HEK293 (cell line): ENCODE data around the gene DDX51.

ENCODE experiments used
- CTCF ChIA-PET: fragments of 350-600 bp; formaldehyde crosslinking; extraction: SDS; loops from one replicate; lab custom pipeline; 2021; ENCODE audit warnings: antibody characterized with exemption; lab: Yijun Ruan, JAX
- POLR2A ChIA-PET: fragments of 300-600 bp; formaldehyde crosslinking; extraction: SDS; loops from one replicate; lab custom pipeline; 2020; ENCODE audit warnings: antibody characterized with exemption, inconsistent platforms; lab: Yijun Ruan, JAX
- H3K27ac ChIP-seq: fragments of 200-500 bp; sonication (Bioruptor generic); 2 replicates; pipeline ENCODE4 v1.5.1; 2014; ENCODE audit warnings: low read depth, low read length, control low read depth, inconsistent platforms; ENCODE audit errors: extremely low read depth
- H3K36me3 ChIP-seq, 2 experiments: fragments of 200-500 bp in 1 of 2; sonication (Bioruptor generic) in 1 of 2; 1 replicate in 1 of 2; 2 replicates in 1 of 2; pipeline ENCODE4 v1.5.1; 2014 to 2017; ENCODE audit warnings: inconsistent platforms in 2 of 2, low read length in 2 of 2; ENCODE audit not compliant: control insufficient read depth in 2 of 2, insufficient read depth in 1 of 2
- H3K4me1 ChIP-seq: fragments of 200-500 bp; sonication (Bioruptor generic); 2 replicates; pipeline ENCODE4 v1.5.1; 2014; ENCODE audit warnings: mild to moderate bottlenecking, low read length, inconsistent platforms; ENCODE audit not compliant: control insufficient read depth, insufficient read depth
- H3K4me3 ChIP-seq: 2 replicates; pipeline ENCODE4 v1.5.1; 2011; ENCODE audit warnings: low read depth, mild to moderate bottlenecking, control low read depth, low read length, moderate library complexity
- H3K9me3 ChIP-seq: fragments of 200-500 bp; sonication (Bioruptor generic); 2 replicates; pipeline ENCODE4 v1.5.1; 2014; ENCODE audit warnings: low read depth, low read length, inconsistent platforms; ENCODE audit not compliant: control insufficient read depth, insufficient read depth
- EGR2 ChIP-seq: fragments of 450-650 bp; formaldehyde crosslinking; IDR thresholded peaks from 2 replicates; pipeline ENCODE4 v1.5.1; 2016; ENCODE audit warnings: low read depth, missing biosample characterization, missing genetic modification characterization
- FEZF1 ChIP-seq: fragments of 450-650 bp; formaldehyde crosslinking; IDR thresholded peaks from 2 replicates; pipeline ENCODE4 v1.5.1; 2016; ENCODE audit warnings: missing biosample characterization, missing genetic modification characterization
- GLI2 ChIP-seq: fragments of 450-650 bp; formaldehyde crosslinking; IDR thresholded peaks from 2 replicates; pipeline ENCODE4; 2017; ENCODE audit warnings: missing biosample characterization, missing genetic modification characterization, low read depth, borderline replicate concordance
- HOXC10 ChIP-seq: sonication (generic); formaldehyde crosslinking; IDR thresholded peaks from 2 replicates; pipeline ENCODE4 v1.8.1; 2023; ENCODE audit warnings: mild to moderate bottlenecking, missing genetic modification reagents
- KLF8 ChIP-seq: fragments of 450-650 bp; formaldehyde crosslinking; IDR thresholded peaks from 2 replicates; pipeline ENCODE4 v1.5.1; 2016; ENCODE audit warnings: missing biosample characterization, missing genetic modification characterization
- MZF1 ChIP-seq: fragments of 450-650 bp; formaldehyde crosslinking; IDR thresholded peaks from 2 replicates; pipeline ENCODE4 v1.5.1; 2017; ENCODE audit warnings: missing biosample characterization, missing genetic modification characterization, borderline replicate concordance
- TRIM28 ChIP-seq: IDR thresholded peaks from 2 replicates; pipeline ENCODE4 v1.6.1; 2011; ENCODE audit warnings: low read length, control low read depth, borderline replicate concordance
- YY1 ChIP-seq: fragments of 450-650 bp; formaldehyde crosslinking; IDR thresholded peaks from 2 replicates; pipeline ENCODE4 v1.5.1; 2018; ENCODE audit warnings: missing biosample characterization, missing genetic modification characterization
- YY2 ChIP-seq: fragments of 450-650 bp; formaldehyde crosslinking; IDR thresholded peaks from 2 replicates; pipeline ENCODE4 v1.5.1; 2016; ENCODE audit warnings: missing biosample characterization, missing genetic modification characterization
- ZBTB10 ChIP-seq: fragments of 450-650 bp; formaldehyde crosslinking; IDR thresholded peaks from 2 replicates; pipeline ENCODE4 v1.5.1; 2016; ENCODE audit warnings: missing biosample characterization, missing genetic modification characterization
- ZBTB48 ChIP-seq: fragments of 450-650 bp; formaldehyde crosslinking; IDR thresholded peaks from 2 replicates; pipeline ENCODE4 v1.5.1; 2016; ENCODE audit warnings: missing biosample characterization, missing genetic modification characterization
- ZFHX2 ChIP-seq: fragments of 450-650 bp; formaldehyde crosslinking; conservative IDR thresholded peaks from 2 replicates; pipeline ENCODE4 v1.5.1; 2016; ENCODE audit warnings: missing biosample characterization, missing genetic modification characterization
- ZFP41 ChIP-seq: fragments of 450-650 bp; formaldehyde crosslinking; IDR thresholded peaks from 2 replicates; pipeline ENCODE4 v1.5.1; 2016; ENCODE audit warnings: missing biosample characterization, missing genetic modification characterization, borderline replicate concordance
- ZIC2 ChIP-seq: fragments of 450-650 bp; formaldehyde crosslinking; IDR thresholded peaks from 2 replicates; pipeline ENCODE4 v1.5.1; 2016; ENCODE audit warnings: missing biosample characterization, missing genetic modification characterization
- ZNF146 ChIP-seq: fragments of 450-650 bp; formaldehyde crosslinking; IDR thresholded peaks from 2 replicates; pipeline ENCODE4 v1.5.1; 2016; ENCODE audit warnings: missing biosample characterization, missing genetic modification characterization
- ZNF19 ChIP-seq: fragments of 450-650 bp; formaldehyde crosslinking; IDR thresholded peaks from 2 replicates; pipeline ENCODE4; 2016; ENCODE audit warnings: missing biosample characterization, missing genetic modification characterization, low read depth
- ZNF513 ChIP-seq: fragments of 450-650 bp; IDR thresholded peaks from 2 replicates; pipeline ENCODE4 v1.5.1; 2018; ENCODE audit warnings: missing biosample characterization, missing genetic modification characterization
- ZNF530 ChIP-seq: fragments of 450-650 bp; formaldehyde crosslinking; IDR thresholded peaks from 2 replicates; pipeline ENCODE4 v1.5.1; 2016; ENCODE audit warnings: low read depth, missing biosample characterization, missing genetic modification characterization
- ZNF555 ChIP-seq: fragments of 450-650 bp; formaldehyde crosslinking; conservative IDR thresholded peaks from 2 replicates; pipeline ENCODE4 v1.5.1; 2017; ENCODE audit warnings: missing biosample characterization, mild to moderate bottlenecking, missing genetic modification characterization, inconsistent platforms
- ZNF645 ChIP-seq: fragments of 450-650 bp; formaldehyde crosslinking; IDR thresholded peaks from 2 replicates; pipeline ENCODE4; 2016; ENCODE audit warnings: missing biosample characterization, missing genetic modification characterization
- ZNF76 ChIP-seq: fragments of 450-650 bp; formaldehyde crosslinking; IDR thresholded peaks from 2 replicates; pipeline ENCODE4; 2016; ENCODE audit warnings: low read depth, missing biosample characterization, missing genetic modification characterization, borderline replicate concordance
- ZNF776 ChIP-seq: fragments of 450-650 bp; formaldehyde crosslinking; IDR thresholded peaks from 2 replicates; pipeline ENCODE4 v1.5.0; 2017; ENCODE audit warnings: missing biosample characterization, missing genetic modification characterization, borderline replicate concordance
- ZNF785 ChIP-seq: fragments of 450-650 bp; formaldehyde crosslinking; IDR thresholded peaks from 2 replicates; pipeline ENCODE4 v1.5.1; 2016; ENCODE audit warnings: missing biosample characterization, missing genetic modification characterization
- ZNF791 ChIP-seq: fragments of 450-650 bp; formaldehyde crosslinking; IDR thresholded peaks from 2 replicates; pipeline ENCODE4 v1.5.1; 2016; ENCODE audit warnings: missing biosample characterization, missing genetic modification characterization

Gene DDX51

GRCh38 chr12:132173135-132174014 lies 29.3 kb upstream of the DDX51 start (continued):
- no peak for TF ChIP-seq ZNF785
- no peak for TF ChIP-seq ZIC2 (tag by site-specific recombination)
- TF ChIP-seq ZBTB10 (tag by site-specific recombination): no peak
- TF ChIP-seq FEZF1: no peak
- no peak for TF ChIP-seq ZBTB48 (tag by site-specific recombination)
- TF ChIP-seq EGR2 (tag by site-specific recombination): peak; percentile 88
- TF ChIP-seq ZNF513 (tag by site-specific recombination): no peak
- no peak for TF ChIP-seq MZF1 (tag by site-specific recombination)
- TF ChIP-seq ZFHX2 (tag by site-specific recombination): peak; percentile 90
- TF ChIP-seq ZNF146 (tag by site-specific recombination): no peak
- no peak for TF ChIP-seq YY1 (tag by site-specific recombination)
- no peak for TF ChIP-seq GLI2 (tag by site-specific recombination)
- TF ChIP-seq ZFP41: no peak
- no peak for TF ChIP-seq ZNF645
- TF ChIP-seq TRIM28: no peak
- no peak for TF ChIP-seq ZNF530
- no peak for TF ChIP-seq HOXC10 (CRISPR knock-in tag)
- no peak for TF ChIP-seq YY2 (tag by site-specific recombination)
- no peak for TF ChIP-seq KLF8 (tag by site-specific recombination)
- TF ChIP-seq ZNF76 (tag by site-specific recombination): no peak
- no peak for TF ChIP-seq ZNF791
- TF ChIP-seq ZNF19 (tag by site-specific recombination): no peak

DNA sequence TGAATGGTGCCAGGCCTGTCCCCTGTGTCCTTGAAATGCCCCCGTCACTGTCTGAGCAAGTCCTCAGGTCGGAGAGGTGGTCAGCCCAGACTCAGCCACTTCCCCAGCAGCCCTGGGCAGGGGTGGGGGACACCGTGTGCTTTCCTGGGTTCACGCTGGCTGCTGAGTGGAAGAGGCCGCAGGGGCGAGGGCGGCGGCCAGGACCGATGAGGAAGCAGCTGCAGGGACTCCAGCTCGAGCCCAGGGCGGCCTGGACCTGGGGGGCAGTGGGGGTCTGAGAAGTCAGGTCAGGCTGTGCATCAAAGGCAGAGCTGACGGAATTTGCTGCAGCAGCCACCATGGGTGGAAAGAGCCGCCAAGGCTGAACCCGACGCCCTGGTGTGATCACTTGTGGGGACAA lies 28.5 kb upstream of the DDX51 start:
- POLR2A ChIA-PET: no interaction called here
- TF ChIP-seq ZNF555: no peak
- TF ChIP-seq ZNF776 (tag by site-specific recombination): no peak

More for the DNA sequence above, 28.5 kb upstream of the DDX51 start:
- peaks cover 6% of the 10 kb centered on the region for H3K4me1 ChIP-seq
- no peaks in the 10 kb centered on the region for H3K36me3 ChIP-seq
- no peaks in the 10 kb centered on the region for H3K9me3 ChIP-seq
- CTCF ChIA-PET: no interaction called here
- H3K27ac ChIP-seq: no peak overlapping the region
- no peak overlapping the region for H3K4me3 ChIP-seq
